Measurements from ENCODE around the gene NDUFB5. TPM values are rescaled to one million over a fixed set of nuclear protein-coding genes. Genes with fewer than 3 reads are reported as not detected.

Gene NDUFB5
- total RNA-seq, 1 experiment from 2014 or later, result 142 TPM

- ATAC-seq, result no peak
- Histone ChIP-seq H3K4me1 (ENCODE audit: control insufficient read depth, insufficient read depth, low read length) (peaks cover 7% of the 10 kb centered on the region; the same call in 1 of the 2 replicates), H3K27me3 (ENCODE audit: control insufficient read depth, insufficient read depth, low read length) (no peaks in the 10 kb centered on the region), H3K36me3 (ENCODE audit: control insufficient read depth, insufficient read depth, low read length) (no peaks in the 10 kb centered on the region), H3K4me3 (ENCODE audit: low read depth in 2 of 2, low read length in 2 of 2) (no peak overlapping the region), H3K27ac (ENCODE audit: low read length) (no peak overlapping the region), H3K9me3 (ENCODE audit: control insufficient read depth, insufficient read depth, low read depth, low read length) (no peaks in the 10 kb centered on the region)
- intact Hi-C loops (cut with micrococcal nuclease; ENCODE audit: unreplicated experiment) (no loop called here), in situ Hi-C loops (cut with HindIII; ENCODE audit: low pct_unique_long_range_greater_than_20kb, low sequenced_read_pairs) (no loop called here)
- CTCF ChIA-PET, result no interaction called here
- no peak for TF ChIP-seq TCF7L2 (IDR thresholded peaks at IDR 0.05; ENCODE audit: low read depth, low read length)
- no peak for TF ChIP-seq SIN3A (IDR thresholded peaks at IDR 0.05; ENCODE audit: borderline replicate concordance, insufficient read depth, low read depth, low read length)
- TF ChIP-seq REST (IDR thresholded peaks at IDR 0.05; ENCODE audit: insufficient read depth in 1 of 2, low read depth in 2 of 2, low read length in 1 of 2), result no peak
- TF ChIP-seq, protein P1, sequence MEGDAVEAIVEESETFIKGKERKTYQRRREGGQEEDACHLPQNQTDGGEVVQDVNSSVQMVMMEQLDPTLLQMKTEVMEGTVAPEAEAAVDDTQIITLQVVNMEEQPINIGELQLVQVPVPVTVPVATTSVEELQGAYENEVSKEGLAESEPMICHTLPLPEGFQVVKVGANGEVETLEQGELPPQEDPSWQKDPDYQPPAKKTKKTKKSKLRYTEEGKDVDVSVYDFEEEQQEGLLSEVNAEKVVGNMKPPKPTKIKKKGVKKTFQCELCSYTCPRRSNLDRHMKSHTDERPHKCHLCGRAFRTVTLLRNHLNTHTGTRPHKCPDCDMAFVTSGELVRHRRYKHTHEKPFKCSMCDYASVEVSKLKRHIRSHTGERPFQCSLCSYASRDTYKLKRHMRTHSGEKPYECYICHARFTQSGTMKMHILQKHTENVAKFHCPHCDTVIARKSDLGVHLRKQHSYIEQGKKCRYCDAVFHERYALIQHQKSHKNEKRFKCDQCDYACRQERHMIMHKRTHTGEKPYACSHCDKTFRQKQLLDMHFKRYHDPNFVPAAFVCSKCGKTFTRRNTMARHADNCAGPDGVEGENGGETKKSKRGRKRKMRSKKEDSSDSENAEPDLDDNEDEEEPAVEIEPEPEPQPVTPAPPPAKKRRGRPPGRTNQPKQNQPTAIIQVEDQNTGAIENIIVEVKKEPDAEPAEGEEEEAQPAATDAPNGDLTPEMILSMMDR (IDR thresholded peaks at IDR 0.05), result no peak
- TF ChIP-seq POLR2AphosphoS5 (IDR thresholded peaks at IDR 0.05; ENCODE audit: low read depth, low read length), result no peak
- BruUV-seq (replicated peaks), result TSS peak; percentile 13
- no peak for DNase-seq (ENCODE audit: low read depth, low spot score)
- POLR2A ChIA-PET, result no interaction called here
These were observed 68.3 kb downstream of the NDUFB5 start for GRCh38 chr3:179672918-179673317.

GRCh38 chr3:179673523-179673922 lies 68.9 kb downstream of the NDUFB5 start:
- Histone ChIP-seq H3K27ac (ENCODE audit: low read length) (no peak overlapping the region), H3K4me3 (ENCODE audit: low read depth in 2 of 2, low read length in 2 of 2) (no peak overlapping the region), H3K4me1 (ENCODE audit: control insufficient read depth, insufficient read depth, low read length) (peaks cover 11% of the 10 kb centered on the region), H3K27me3 (ENCODE audit: control insufficient read depth, insufficient read depth, low read length) (no peaks in the 10 kb centered on the region), H3K9me3 (ENCODE audit: control insufficient read depth, insufficient read depth, low read depth, low read length) (no peaks in the 10 kb centered on the region), H3K36me3 (ENCODE audit: control insufficient read depth, insufficient read depth, low read length) (no peaks in the 10 kb centered on the region)
- ChIA-PET CTCF (no interaction called here), POLR2A (no interaction called here)
- ATAC-seq (0 out of 2 replicates have a peak, but pooled peaks have one; percentile 21), DNase-seq (ENCODE audit: low read depth, low spot score) (no peak)
- TF ChIP-seq, protein P1 (IDR thresholded peaks at IDR 0.05), result no peak
- no peak for TF ChIP-seq POLR2AphosphoS5 (IDR thresholded peaks at IDR 0.05; ENCODE audit: low read depth, low read length)
- TF ChIP-seq REST (IDR thresholded peaks at IDR 0.05; ENCODE audit: insufficient read depth in 1 of 2, low read depth in 2 of 2, low read length in 1 of 2), result no peak
- TF ChIP-seq TCF7L2 (IDR thresholded peaks at IDR 0.05; ENCODE audit: low read depth, low read length), result no peak
- TF ChIP-seq SIN3A (IDR thresholded peaks at IDR 0.05; ENCODE audit: borderline replicate concordance, insufficient read depth, low read depth, low read length), result no peak
- in situ Hi-C loops (cut with HindIII; ENCODE audit: low pct_unique_long_range_greater_than_20kb, low sequenced_read_pairs), result no loop called here
- intact Hi-C loops (cut with micrococcal nuclease; ENCODE audit: unreplicated experiment), result no loop called here
- no TSS peak for BruUV-seq (replicated peaks)

Measured in Panc1 (cell line).